Activated T-helper 1 cell treated with anti-CD3 and anti-CD28 coated beads, Interleukin-2, amount 50 U/mL, for 16 hours (primary cell): ENCODE data around the gene RERE.

ENCODE experiments used
- DNase-seq, 2 donors: peaks; one replicate each; pipeline ENCODE4 v3.0.0-alpha.2; 2020; ENCODE audit warnings: low read depth in 1 of 2, low spot score in 1 of 2

The RERE gene

GRCh38 chr1:8817412-8818324 lies at the start of gene RERE:
RERE (minus strand) TSS chr1:8817640.
- DNase-seq: peak; percentile 91 to 96

GRCh38 chr1:8866792-8867415 lies 49.5 kb upstream of the RERE start:
- no peak for DNase-seq

GRCh38 chr1:8866173-8866791 lies 48.8 kb upstream of the RERE start:
- no peak for DNase-seq

- DNase-seq: no peak
These were observed 47.4 kb upstream of the RERE start for GRCh38 chr1:8864713-8865344.

- DNase-seq: no peak
These were observed 46.4 kb upstream of the RERE start for GRCh38 chr1:8863794-8864233.

- DNase-seq: no peak
These were observed 45.7 kb upstream of the RERE start for GRCh38 chr1:8863138-8863537.

- no peak for DNase-seq
These were observed 45.1 kb upstream of the RERE start for GRCh38 chr1:8862528-8862927.

GRCh38 chr1:8860738-8861516 lies 43.5 kb upstream of the RERE start:
- no peak for DNase-seq

GRCh38 chr1:8858888-8859706 lies 41.7 kb upstream of the RERE start:
- DNase-seq: no peak

- DNase-seq: no peak
These were observed 40.8 kb upstream of the RERE start for GRCh38 chr1:8858112-8858668.

GRCh38 chr1:8856689-8857412 lies 39.4 kb upstream of the RERE start:
- DNase-seq: no peak

GRCh38 chr1:8854240-8854639 lies 36.8 kb upstream of the RERE start:
- DNase-seq: no peak

- DNase-seq: no peak
These were observed 33.6 kb upstream of the RERE start for GRCh38 chr1:8851060-8851459.

- peak; percentile 59 to 61 for DNase-seq
These were observed 31.4 kb upstream of the RERE start for GRCh38 chr1:8848663-8849386.

GRCh38 chr1:8847990-8848389 lies 30.6 kb upstream of the RERE start:
- DNase-seq: no peak

- DNase-seq: no peak
These were observed 28.8 kb upstream of the RERE start for GRCh38 chr1:8846263-8846662.

- no peak for DNase-seq
These were observed 28.0 kb upstream of the RERE start for GRCh38 chr1:8845104-8846097.
